Loucy (cell line): ENCODE measurements around the gene LAMB1.

ENCODE experiments used
- H2AFZ ChIP-seq: fragments of 200-600 bp; sonication (generic); 2 replicates; pipeline ENCODE4 v1.6.0; 2016; ENCODE audit warnings: antibody characterized with exemption, mild to moderate bottlenecking, low read length, moderate library complexity
- H3F3A ChIP-seq: fragments of 200-600 bp; 2 replicates; pipeline ENCODE4 v1.6.0; 2016; ENCODE audit warnings: antibody characterized with exemption, low read depth, mild to moderate bottlenecking
- H3K27me3 ChIP-seq: fragments of 200-600 bp; sonication (generic); 2 replicates; pipeline ENCODE4 v1.6.1; 2014; ENCODE audit warnings: low read length, mild to moderate bottlenecking; ENCODE audit not compliant: insufficient read depth, poor library complexity, severe bottlenecking
- H3K36me3 ChIP-seq: fragments of 200-600 bp; sonication (generic); 2 replicates; pipeline ENCODE4 v1.6.1; 2016; ENCODE audit warnings: low read length; ENCODE audit not compliant: insufficient read depth
- H3K4me1 ChIP-seq: fragments of 200-600 bp; sonication (generic); 2 replicates; pipeline ENCODE4 v1.5.1; 2014; ENCODE audit warnings: low read length, mild to moderate bottlenecking; ENCODE audit not compliant: insufficient read depth, poor library complexity, severe bottlenecking
- H3K4me2 ChIP-seq: fragments of 200-600 bp; sonication (generic); 2 replicates; pipeline ENCODE4 v1.6.0; 2014; ENCODE audit warnings: antibody characterized with exemption, low read length, low read depth, mild to moderate bottlenecking; ENCODE audit not compliant: poor library complexity, severe bottlenecking
- H3K4me3 ChIP-seq: fragments of 200-600 bp; sonication (generic); 2 replicates; pipeline ENCODE4 v1.5.1; 2014; ENCODE audit warnings: low read length, mild to moderate bottlenecking, mixed read lengths; ENCODE audit not compliant: poor library complexity, severe bottlenecking
- H3K79me2 ChIP-seq: fragments of 200-600 bp; sonication (generic); 2 replicates; pipeline ENCODE4 v1.6.1; 2014; ENCODE audit warnings: low read length; ENCODE audit not compliant: insufficient read depth
- H3K9ac ChIP-seq: fragments of 200-600 bp; sonication (generic); 2 replicates; pipeline ENCODE4 v1.6.0; 2014; ENCODE audit warnings: mild to moderate bottlenecking, low read depth, low read length, moderate library complexity; ENCODE audit not compliant: poor library complexity, severe bottlenecking
- H3K9me2 ChIP-seq: fragments of 200-600 bp; sonication (generic); replicated peaks from 2 replicates; pipeline ENCODE4 v1.6.1; 2016; ENCODE audit warnings: low read depth, low read length, mixed read lengths
- H3K9me3 ChIP-seq: fragments of 200-600 bp; sonication (generic); 2 replicates; pipeline ENCODE4 v1.6.1; 2014; ENCODE audit warnings: mild to moderate bottlenecking, antibody characterized with exemption, low read length, low read depth; ENCODE audit not compliant: insufficient read depth
- H4K20me1 ChIP-seq: fragments of 200-600 bp; sonication (generic); 2 replicates; pipeline ENCODE4 v1.6.0; 2014; ENCODE audit warnings: antibody characterized with exemption, low read length, mild to moderate bottlenecking; ENCODE audit not compliant: insufficient read depth, poor library complexity, severe bottlenecking
- CTCF ChIP-seq: fragments of 200-600 bp; sonication (generic); conservative IDR thresholded peaks from 2 replicates; pipeline ENCODE4 v1.5.1; 2014; ENCODE audit warnings: mild to moderate bottlenecking, antibody characterized with exemption, low read length
- EZH2phosphoT487 ChIP-seq: fragments of 200-600 bp; IDR thresholded peaks from 2 replicates; pipeline ENCODE4 v1.6.1; 2018; ENCODE audit warnings: antibody characterized with exemption, mild to moderate bottlenecking, moderate library complexity, borderline replicate concordance

The LAMB1 gene

GRCh38 chr7:107981466-107981865 is 21.5 kb downstream of the LAMB1 start:
- TF ChIP-seq EZH2phosphoT487, result no peak
- no peak for TF ChIP-seq CTCF
- no peak overlapping the region for H3K4me2 ChIP-seq
- no peak overlapping the region for H2AFZ ChIP-seq
- H3K27me3 ChIP-seq, result no peaks in the 10 kb centered on the region
- H3K9me3 ChIP-seq, result no peaks in the 10 kb centered on the region
- no peak overlapping the region for H3K4me3 ChIP-seq
- no peaks in the 10 kb centered on the region for H3K9me2 ChIP-seq
- no peaks in the 10 kb centered on the region for H4K20me1 ChIP-seq
- no peaks in the 10 kb centered on the region for H3F3A ChIP-seq
- H3K79me2 ChIP-seq, result no peaks in the 10 kb centered on the region
- H3K9ac ChIP-seq, result no peak overlapping the region
- no peaks in the 10 kb centered on the region for H3K36me3 ChIP-seq
- no peaks in the 10 kb centered on the region for H3K4me1 ChIP-seq

GRCh38 chr7:107980671-107981190 is 22.2 kb downstream of the LAMB1 start:
- Histone ChIP-seq H3K9me2 (no peaks in the 10 kb centered on the region), H3F3A (no peaks in the 10 kb centered on the region), H4K20me1 (no peaks in the 10 kb centered on the region), H3K27me3 (no peaks in the 10 kb centered on the region), H3K4me3 (no peak overlapping the region), H3K36me3 (no peaks in the 10 kb centered on the region), H3K9ac (no peak overlapping the region), H3K4me1 (no peaks in the 10 kb centered on the region), H3K9me3 (no peaks in the 10 kb centered on the region), H2AFZ (no peak overlapping the region), H3K79me2 (no peaks in the 10 kb centered on the region), H3K4me2 (no peak overlapping the region)
- TF ChIP-seq CTCF, result no peak
- TF ChIP-seq EZH2phosphoT487, result no peak

- no peaks in the 10 kb centered on the region for H3K9me3 ChIP-seq
- no peak overlapping the region for H2AFZ ChIP-seq
- H3K9me2 ChIP-seq, result no peaks in the 10 kb centered on the region
- no peaks in the 10 kb centered on the region for H4K20me1 ChIP-seq
- H3K4me2 ChIP-seq, result no peak overlapping the region
- no peaks in the 10 kb centered on the region for H3K36me3 ChIP-seq
- H3K4me3 ChIP-seq, result no peak overlapping the region
- no peak overlapping the region for H3K9ac ChIP-seq
- no peak for TF ChIP-seq EZH2phosphoT487
- TF ChIP-seq CTCF, result no peak
- H3F3A ChIP-seq, result no peaks in the 10 kb centered on the region
- no peaks in the 10 kb centered on the region for H3K4me1 ChIP-seq
- H3K27me3 ChIP-seq, result no peaks in the 10 kb centered on the region
- H3K79me2 ChIP-seq, result no peaks in the 10 kb centered on the region
Measured at GRCh38 chr7:107980171-107980570, 22.8 kb downstream of the LAMB1 start.
